Glutamatergic neuron (in vitro differentiated cells): Measurements from ENCODE around the gene ECEL1. TPM values are rescaled to one million over a fixed set of nuclear protein-coding genes. Genes with fewer than 3 reads are reported as not detected.
"Not testable (repeated sequence)": the region's sequence is repeated elsewhere in the genome, so short reads cannot be mapped to it uniquely, and the experiment has no call there.

Experiments used
- DNase-seq: peaks from one replicate; pipeline ENCODE4 v3.0.0; 2022
- H3K27ac Mint-ChIP-seq: one replicate; pipeline ENCODE4 v1.8.0; 2020; ENCODE audit warnings: mild to moderate bottlenecking, mixed read lengths, inconsistent platforms; ENCODE audit not compliant: unreplicated experiment
- H3K27me3 Mint-ChIP-seq: one replicate; pipeline ENCODE4 v1.8.0; 2020; ENCODE audit warnings: mild to moderate bottlenecking, moderate library complexity, mixed read lengths, inconsistent platforms; ENCODE audit not compliant: unreplicated experiment
- H3K36me3 Mint-ChIP-seq: one replicate; pipeline ENCODE4 v1.8.0; 2020; ENCODE audit warnings: mild to moderate bottlenecking, mixed read lengths, inconsistent platforms; ENCODE audit not compliant: unreplicated experiment
- H3K4me1 Mint-ChIP-seq: one replicate; pipeline ENCODE4 v1.8.0; 2020; ENCODE audit warnings: mild to moderate bottlenecking, low read depth, mixed read lengths, inconsistent platforms; ENCODE audit not compliant: unreplicated experiment
- H3K4me3 Mint-ChIP-seq: one replicate; pipeline ENCODE4 v1.8.0; 2020; ENCODE audit warnings: mild to moderate bottlenecking, mixed read lengths, inconsistent platforms; ENCODE audit not compliant: unreplicated experiment
- H3K9me3 Mint-ChIP-seq: one replicate; pipeline ENCODE4 v1.8.0; 2020; ENCODE audit warnings: mild to moderate bottlenecking, moderate library complexity, mixed read lengths, inconsistent platforms; ENCODE audit not compliant: unreplicated experiment
- CTCF ChIP-seq: fragments of 200-600 bp; sonication (generic); IDR thresholded peaks from one replicate; pipeline ENCODE4 v1.5.0; 2021; ENCODE audit not compliant: partially characterized antibody, unreplicated experiment
- total RNA-seq: library from RNA; stranded (reverse); fragmentation: NEBNext Ultra II Directional; extraction: Animal tissue kit (Norgen Biotek cat#: 25700); gene quantifications from one replicate; pipeline ENCODE4 v1.2.1, GENCODE V29; 2021; ENCODE audit not compliant: unreplicated experiment

ECEL1 gene
- total RNA-seq, 1 donor from 2014 or later, result 2.3 TPM

- TF ChIP-seq CTCF, result no peak
- Mint-ChIP-seq H3K9me3 (peaks cover 4% of the 10 kb centered on the region), H3K27ac (no peak overlapping the region), H3K4me3 (no peak overlapping the region), H3K27me3 (peaks cover 9% of the 10 kb centered on the region), H3K4me1 (peaks cover 3% of the 10 kb centered on the region), H3K36me3 (no peaks in the 10 kb centered on the region)
- DNase-seq, result no peak
These were observed 33.0 kb downstream of the ECEL1 start for GRCh38 chr2:232454630-232455029.

GRCh38 chr2:232451645-232452044 is 36.0 kb downstream of the ECEL1 start:
- H3K36me3 Mint-ChIP-seq, H3K4me3 Mint-ChIP-seq, DNase-seq, H3K4me1 Mint-ChIP-seq, H3K27ac Mint-ChIP-seq, H3K9me3 Mint-ChIP-seq: not testable (repeated sequence)
- peaks cover 14% of the 10 kb centered on the region for H3K27me3 Mint-ChIP-seq

- no peak for DNase-seq
These were observed 37.7 kb downstream of the ECEL1 start for GRCh38 chr2:232449964-232450363.

DNA sequence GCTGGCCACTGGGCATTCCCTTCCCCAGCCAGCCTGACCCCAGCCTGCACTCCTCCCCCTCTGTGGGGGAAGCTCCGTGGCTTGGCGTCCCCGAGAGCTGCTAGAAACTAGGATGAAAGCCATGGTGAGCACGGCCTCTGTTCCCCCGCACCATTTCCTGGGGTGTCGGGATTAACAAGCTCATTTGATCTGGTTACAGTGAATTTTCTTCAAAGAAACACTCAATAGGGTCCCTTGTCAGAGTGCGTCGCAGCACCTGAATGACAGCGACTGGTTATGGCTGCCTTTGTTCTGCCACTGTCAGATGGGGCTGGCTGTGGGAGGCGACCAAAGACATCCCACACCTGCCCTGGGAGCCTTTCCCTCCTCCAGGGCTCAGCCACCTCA is 39.3 kb downstream of the ECEL1 start:
- Mint-ChIP-seq H3K27ac (no peak overlapping the region), H3K4me1 (peaks cover 3% of the 10 kb centered on the region), H3K36me3 (no peaks in the 10 kb centered on the region), H3K4me3 (no peak overlapping the region), H3K9me3 (peaks cover 4% of the 10 kb centered on the region), H3K27me3 (peaks cover 8% of the 10 kb centered on the region)
- no peak for DNase-seq
- no peak for TF ChIP-seq CTCF

More at GRCh38 chr2:232449964-232450363, 37.7 kb downstream of the ECEL1 start:
- Mint-ChIP-seq H3K27me3 (peaks cover 13% of the 10 kb centered on the region), H3K36me3 (no peaks in the 10 kb centered on the region), H3K27ac (no peak overlapping the region), H3K4me3 (no peak overlapping the region), H3K9me3 (peaks cover 4% of the 10 kb centered on the region), H3K4me1 (peaks cover 3% of the 10 kb centered on the region)
- no peak for TF ChIP-seq CTCF

- H3K27me3 Mint-ChIP-seq, result peaks cover 8% of the 10 kb centered on the region
These were observed 39.9 kb downstream of the ECEL1 start for GRCh38 chr2:232447638-232448303.

More at GRCh38 chr2:232447638-232448303, 39.9 kb downstream of the ECEL1 start:
- Mint-ChIP-seq H3K27ac (no peak overlapping the region), H3K4me3 (no peak overlapping the region), H3K4me1 (peaks cover 3% of the 10 kb centered on the region), H3K9me3 (peaks cover 4% of the 10 kb centered on the region), H3K36me3 (no peaks in the 10 kb centered on the region)
- no peak for TF ChIP-seq CTCF
- DNase-seq, result no peak
